ENCODE measurements around the gene TM9SF1. TPM values are rescaled to one million over a fixed set of nuclear protein-coding genes. Genes with fewer than 3 reads are reported as not detected.

The TM9SF1 gene
- total and polyA plus RNA-seq, 7 experiments from 2014 or later: 16.2 to 40.5 (median 19.4) TPM

- no peaks in the 10 kb centered on the region for H3K27me3 ChIP-seq (ENCODE audit: control insufficient read depth in 2 of 2, insufficient read depth in 2 of 2, low read length in 2 of 2)
- peak within 1 kb of the TSS; percentile 77 for H3K4me3 ChIP-seq (ENCODE audit: low read length)
- Mint-ChIP-seq H3K4me1 (peaks cover 35 to 78% (median 61%) of the 10 kb centered on the region in 7 donors), H3K27me3 (peaks cover 0 to 2% (median 0%) of the 10 kb centered on the region in 5 donors), H3K36me3 (peaks cover 13 to 36% (median 17%) of the 10 kb centered on the region in 5 donors), H3K27ac (peak within 1 kb of the TSS; percentile 95 to 100 (median 98)), H3K9me3 (no peaks in the 10 kb centered on the region), H3K4me3 (peak within 1 kb of the TSS; percentile 88 to 98 (median 94))
- peak; percentile 83 for ATAC-seq
- peak; percentile 79 to 97 (median 93) for DNase-seq
- peaks cover 8 to 31% (median 20%) of the 10 kb centered on the region in 3 experiments for H3K36me3 ChIP-seq (ENCODE audit: control insufficient read depth in 2 of 3, insufficient read depth in 3 of 3, low read length in 3 of 3)
- no peaks in the 10 kb centered on the region for H3K9me3 ChIP-seq (ENCODE audit: control insufficient read depth in 2 of 3, low read length in 3 of 3)
- ChIA-PET POLR2A (interaction anchor here (0.6 to 8.0 kb wide), 32 partner anchors 12 to 911 kb away, joined by 3 to 117 read pairs (median 5); partner anchors contain the start of genes CBLN3, DCAF11, EMC9 and GMPR2), CTCF (interaction anchor here (0.6 to 2.1 kb wide), 7 partner anchors 10 to 95 kb away, joined by 3 to 8 read pairs (median 3); partner anchors contain the start of genes CIDEB, EMC9, TINF2 and TM9SF1)
- peaks cover 31 to 36% of the 10 kb centered on the region in 2 donors for H3K4me1 ChIP-seq (ENCODE audit: control insufficient read depth in 2 of 2, insufficient read depth in 2 of 2, low read length in 2 of 2)
- peak within 1 kb of the TSS; percentile 98 for H3K27ac ChIP-seq (ENCODE audit: low read depth, low read length)
- intact Hi-C loops (cut with micrococcal nuclease): loop anchor here (1.0 to 10.0 kb wide), 15 partner anchors 18 to 908 kb away; partner anchors contain the start of genes DCAF11 (in 2 of the 2), EMC9 (in 2 of the 2), IPO4 (in 2 of the 2) and IRF9 (in 2 of the 2)
These were observed 18.0 kb upstream of the TM9SF1 start, which contains the start of gene CHMP4A for GRCh38 chr14:24212924-24213865. CHMP4A (minus strand) TSS chr14:24213488; CDS start chr14:24213439, 49 bp downstream.

GRCh38 chr14:24211311-24211710 is 16.1 kb upstream of the TM9SF1 start:
- ATAC-seq (no peak), DNase-seq (no peak)
- Histone ChIP-seq H3K27ac (ENCODE audit: low read depth, low read length) (peak overlapping the region; percentile 98), H3K36me3 (ENCODE audit: control insufficient read depth in 2 of 3, insufficient read depth in 3 of 3, low read length in 3 of 3) (peaks cover 8 to 46% (median 21%) of the 10 kb centered on the region in 3 experiments), H3K4me3 (ENCODE audit: low read length) (no peak overlapping the region), H3K9me3 (ENCODE audit: control insufficient read depth in 2 of 3, low read length in 3 of 3) (no peaks in the 10 kb centered on the region), H3K27me3 (ENCODE audit: control insufficient read depth in 2 of 2, insufficient read depth in 2 of 2, low read length in 2 of 2) (no peaks in the 10 kb centered on the region), H3K4me1 (ENCODE audit: control insufficient read depth in 2 of 2, insufficient read depth in 2 of 2, low read length in 2 of 2) (peaks cover 30 to 32% of the 10 kb centered on the region in 2 donors)
- peaks cover 47 to 88% (median 73%) of the 10 kb centered on the region in 7 donors for H3K4me1 Mint-ChIP-seq
- H3K27ac Mint-ChIP-seq: peak overlapping the region; percentile 95 to 100 (median 98)
- peaks cover 13 to 45% (median 27%) of the 10 kb centered on the region in 5 donors for H3K36me3 Mint-ChIP-seq
- H3K27me3 Mint-ChIP-seq: peaks cover 0 to 2% (median 0%) of the 10 kb centered on the region in 5 donors
- peak overlapping the region in 8 of 10 donors; percentile 14 to 97 (median 92) for H3K4me3 Mint-ChIP-seq
- no peaks in the 10 kb centered on the region for H3K9me3 Mint-ChIP-seq
- POLR2A ChIA-PET: interaction anchor here (0.7 to 8.0 kb wide), 9 partner anchors 16 to 102 kb away, joined by 3 to 117 read pairs (median 6); partner anchors contain the start of genes DCAF11, IPO4, NRL and PSME2
- CTCF ChIA-PET: interaction anchor here (1.0 to 1.6 kb wide), 3 partner anchors 8 to 121 kb away, joined by 3 to 6 read pairs (median 4); partner anchors contain the start of gene TINF2
- intact Hi-C loops (cut with micrococcal nuclease): loop anchor here (5.0 to 10.0 kb wide), 3 partner anchors 197 to 907 kb away; partner anchors contain the start of genes BCL2L2 (in 1 of the 2), PPP1R3E (in 1 of the 2) and ZFHX2 (in 1 of the 2)

DNA sequence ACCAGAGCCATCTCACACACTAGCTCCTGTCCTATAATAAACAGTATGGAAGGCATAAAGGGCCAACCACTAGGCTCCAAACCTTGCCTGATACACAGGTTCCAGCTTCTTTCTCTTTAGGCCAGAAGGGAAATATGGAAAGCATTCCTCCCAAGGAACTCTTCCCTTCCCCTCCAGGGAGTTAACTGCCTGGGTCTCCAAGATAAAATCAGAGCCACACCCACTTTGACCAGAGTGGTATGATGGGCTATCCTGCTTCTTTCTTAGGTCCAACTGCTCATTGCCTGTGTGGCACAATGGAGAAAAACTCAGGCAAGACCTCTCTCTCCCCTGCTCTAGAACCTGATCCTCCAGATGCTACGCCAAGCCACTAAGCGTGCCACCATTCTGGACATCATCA is 12.4 kb upstream of the TM9SF1 start:
- intact Hi-C loops (cut with micrococcal nuclease): no loop called here
- peaks cover 8 to 59% (median 21%) of the 10 kb centered on the region in 3 experiments for H3K36me3 ChIP-seq (ENCODE audit: control insufficient read depth in 2 of 3, insufficient read depth in 3 of 3, low read length in 3 of 3)

DNA sequence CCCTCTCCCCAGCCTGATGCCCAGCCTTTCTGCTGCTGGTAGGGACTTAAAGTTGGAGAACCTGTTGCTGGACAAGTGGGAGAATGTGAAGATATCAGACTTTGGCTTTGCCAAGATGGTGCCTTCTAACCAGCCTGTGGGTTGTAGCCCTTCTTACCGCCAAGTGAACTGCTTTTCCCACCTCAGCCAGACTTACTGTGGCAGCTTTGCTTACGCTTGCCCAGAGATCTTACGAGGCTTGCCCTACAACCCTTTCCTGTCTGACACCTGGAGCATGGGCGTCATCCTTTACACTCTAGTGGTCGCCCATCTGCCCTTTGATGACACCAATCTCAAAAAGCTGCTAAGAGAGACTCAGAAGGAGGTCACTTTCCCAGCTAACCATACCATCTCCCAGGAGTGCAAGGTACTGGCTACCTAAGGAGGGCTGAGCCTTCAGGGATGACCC is 11.9 kb upstream of the TM9SF1 start:
- peaks cover 26 to 62% (median 47%) of the 10 kb centered on the region in 7 donors for H3K4me1 Mint-ChIP-seq
- H3K9me3 Mint-ChIP-seq: peaks cover 0 to 8% (median 3%) of the 10 kb centered on the region in 11 donors
- ATAC-seq (peak; percentile 37), DNase-seq (no peak)
- Histone ChIP-seq H3K4me3 (ENCODE audit: low read length) (no peak overlapping the region), H3K9me3 (ENCODE audit: control insufficient read depth in 2 of 3, low read length in 3 of 3) (no peaks in the 10 kb centered on the region), H3K36me3 (ENCODE audit: control insufficient read depth in 2 of 3, insufficient read depth in 3 of 3, low read length in 3 of 3) (peaks cover 8 to 59% (median 21%) of the 10 kb centered on the region in 3 experiments), H3K27ac (ENCODE audit: low read depth, low read length) (no peak overlapping the region), H3K4me1 (ENCODE audit: control insufficient read depth in 2 of 2, insufficient read depth in 2 of 2, low read length in 2 of 2) (peaks cover 8 to 10% of the 10 kb centered on the region in 2 donors), H3K27me3 (ENCODE audit: control insufficient read depth in 2 of 2, insufficient read depth in 2 of 2, low read length in 2 of 2) (no peaks in the 10 kb centered on the region)
- no peaks in the 10 kb centered on the region for H3K27me3 Mint-ChIP-seq
- H3K4me3 Mint-ChIP-seq: no peak overlapping the region
- intact Hi-C loops (cut with micrococcal nuclease): no loop called here
- ChIA-PET CTCF (interaction anchor here (0.6 to 2.7 kb wide), 2 partner anchors 11 to 35 kb away, joined by 3 to 6 read pairs; partner anchors contain the start of genes TINF2 and TM9SF1), POLR2A (interaction anchor here (1.0 to 7.2 kb wide), 5 partner anchors 9 to 83 kb away, joined by 3 to 47 read pairs (median 4); partner anchors contain the start of genes MDP1, RABGGTA and TM9SF1)
- H3K36me3 Mint-ChIP-seq: peaks cover 18 to 65% (median 46%) of the 10 kb centered on the region in 5 donors
- H3K27ac Mint-ChIP-seq: peak overlapping the region in 6 of 9 donors; percentile 10 to 57 (median 32)

More for the DNA sequence above, 12.4 kb upstream of the TM9SF1 start:
- Mint-ChIP-seq H3K9me3 (peaks cover 0 to 6% (median 3%) of the 10 kb centered on the region in 11 donors), H3K36me3 (peaks cover 18 to 60% (median 42%) of the 10 kb centered on the region in 5 donors), H3K27me3 (no peaks in the 10 kb centered on the region), H3K4me1 (peaks cover 26 to 65% (median 48%) of the 10 kb centered on the region in 7 donors), H3K4me3 (no peak overlapping the region), H3K27ac (peak overlapping the region in 4 of 9 donors; percentile 25 to 53 (median 39))
- no peaks in the 10 kb centered on the region for H3K27me3 ChIP-seq (ENCODE audit: control insufficient read depth in 2 of 2, insufficient read depth in 2 of 2, low read length in 2 of 2)
- DNase-seq (no peak), ATAC-seq (no peak)
- POLR2A ChIA-PET: interaction anchor here (0.6 to 7.2 kb wide), 6 partner anchors 8 to 83 kb away, joined by 3 to 47 read pairs (median 4); partner anchors contain the start of genes MDP1, RABGGTA and TM9SF1
- peaks cover 13 to 14% of the 10 kb centered on the region in 2 donors for H3K4me1 ChIP-seq (ENCODE audit: control insufficient read depth in 2 of 2, insufficient read depth in 2 of 2, low read length in 2 of 2)
- H3K9me3 ChIP-seq (ENCODE audit: control insufficient read depth in 2 of 3, low read length in 3 of 3): no peaks in the 10 kb centered on the region
- H3K4me3 ChIP-seq (ENCODE audit: low read length): no peak overlapping the region
- CTCF ChIA-PET: interaction anchor here (0.6 to 2.7 kb wide), 2 partner anchors 12 to 35 kb away, joined by 3 to 6 read pairs; partner anchors contain the start of genes TINF2 and TM9SF1
- H3K27ac ChIP-seq (ENCODE audit: low read depth, low read length): no peak overlapping the region

DNA sequence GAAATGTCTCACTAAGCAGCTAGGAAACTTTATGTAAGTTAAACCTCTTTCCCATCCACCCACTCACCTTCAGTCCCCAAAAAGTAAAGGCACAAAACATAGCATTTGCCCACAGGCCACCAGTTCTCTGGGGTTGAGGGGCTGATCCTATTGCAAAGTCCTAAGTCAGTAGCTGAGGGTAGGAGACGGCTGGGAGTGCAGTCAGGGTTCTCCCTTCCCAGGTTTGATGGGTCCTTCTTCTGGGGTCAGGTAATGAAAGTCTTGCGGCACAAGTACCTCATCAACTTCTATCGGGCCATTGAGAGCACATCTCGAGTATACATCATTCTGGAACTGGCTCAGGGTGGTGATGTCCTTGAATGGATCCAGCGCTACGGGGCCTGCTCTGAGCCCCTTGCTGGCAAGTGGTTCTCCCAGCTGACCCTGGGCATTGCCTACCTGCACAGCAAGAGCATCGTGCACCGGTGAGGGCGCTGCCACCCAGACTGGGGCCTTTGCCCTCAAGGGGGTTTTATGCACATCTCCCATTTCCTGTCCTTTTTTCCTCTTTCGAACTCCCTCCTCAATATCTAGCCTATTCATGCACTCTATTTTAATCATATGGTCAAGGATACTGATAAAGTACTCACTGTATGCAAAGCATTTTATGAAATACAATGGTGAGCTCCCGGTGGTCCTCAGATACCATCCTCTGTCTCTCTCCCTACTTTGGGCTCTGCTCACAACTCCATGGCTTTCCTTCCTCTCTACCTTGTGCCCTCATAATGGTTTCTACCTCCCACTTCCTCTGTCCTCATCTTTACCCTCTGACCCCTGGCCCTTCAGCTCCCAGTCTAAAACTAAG is 11.2 kb upstream of the TM9SF1 start:
- H3K36me3 Mint-ChIP-seq: peaks cover 15 to 69% (median 51%) of the 10 kb centered on the region in 5 donors
- intact Hi-C loops (cut with micrococcal nuclease): no loop called here
- no peak overlapping the region for H3K27ac ChIP-seq (ENCODE audit: low read depth, low read length)
- no peak overlapping the region for H3K4me3 ChIP-seq (ENCODE audit: low read length)
- no peak overlapping the region for H3K4me3 Mint-ChIP-seq
- no peak for ATAC-seq
- H3K4me1 ChIP-seq (ENCODE audit: control insufficient read depth in 2 of 2, insufficient read depth in 2 of 2, low read length in 2 of 2): peaks cover 4% of the 10 kb centered on the region in 2 donors
- no peaks in the 10 kb centered on the region for H3K27me3 Mint-ChIP-seq
- ChIA-PET CTCF (interaction anchor here (0.5 to 2.7 kb wide), 5 partner anchors 11 to 107 kb away, joined by 3 to 6 read pairs (median 4); partner anchors contain the start of genes IRF9 and TM9SF1), POLR2A (interaction anchor here (0.7 to 7.2 kb wide), 6 partner anchors 9 to 230 kb away, joined by 3 to 47 read pairs (median 4); partner anchors contain the start of genes IRF9, MDP1 and TM9SF1)
- H3K9me3 ChIP-seq (ENCODE audit: control insufficient read depth in 2 of 3, low read length in 3 of 3): no peaks in the 10 kb centered on the region
- DNase-seq: no peak
- peak overlapping the region in 5 of 9 donors; percentile 6 to 57 (median 32) for H3K27ac Mint-ChIP-seq
- H3K9me3 Mint-ChIP-seq: peaks cover 0 to 13% (median 3%) of the 10 kb centered on the region in 11 donors
- peaks cover 8 to 58% (median 21%) of the 10 kb centered on the region in 3 experiments for H3K36me3 ChIP-seq (ENCODE audit: control insufficient read depth in 2 of 3, insufficient read depth in 3 of 3, low read length in 3 of 3)
- no peaks in the 10 kb centered on the region for H3K27me3 ChIP-seq (ENCODE audit: control insufficient read depth in 2 of 2, insufficient read depth in 2 of 2, low read length in 2 of 2)
- H3K4me1 Mint-ChIP-seq: peaks cover 25 to 60% (median 43%) of the 10 kb centered on the region in 7 donors

All from naive thymus-derived CD4-positive, alpha-beta T cell (primary cell).